Measurements from ENCODE around the gene LAP3. TPM values are rescaled to one million over a fixed set of nuclear protein-coding genes. Genes with fewer than 3 reads are reported as not detected.
A peak's percentile ranks its signal among the peaks of the same experiment; 100 is the strongest.

The LAP3 gene
- total and polyA plus RNA-seq, 12 donors = 22.7 to 176 (median 105) TPM

GRCh38 chr4:17580969-17581368 is 4.0 kb downstream of the LAP3 start:
- intact Hi-C loops (cut with DNase I) = no loop called here
- Histone ChIP-seq H3K27me3 (no peaks in the 10 kb centered on the region), H3K36me3 (replicated peaks in 1 of 2) (peaks cover 0 to 56% of the 10 kb centered on the region in 2 donors), H3K9me3 (replicated peaks in 1 of 3) (no peaks in the 10 kb centered on the region), H3K4me1 (replicated peaks in 1 of 2) (peaks cover 10 to 28% of the 10 kb centered on the region in 2 donors), H3K4me3 (no peak overlapping the region), H3K27ac (peak overlapping the region in 2 of 5 donors; percentile 57 to 72)
- WGBS, 4 donors = 72 to 88% (median 73%) methylated on average over 7 of the region's 7 CpGs
- TF ChIP-seq CTCF (IDR thresholded peaks at IDR 0.05) (no peak), POLR2A (IDR thresholded peaks at IDR 0.05) (no peak)
- no peak for DNase-seq

GRCh38 chr4:17583276-17583675 is 6.3 kb downstream of the LAP3 start:
- Histone ChIP-seq H3K27me3 (no peaks in the 10 kb centered on the region), H3K36me3 (replicated peaks in 1 of 2) (peaks cover 0 to 80% of the 10 kb centered on the region in 2 donors), H3K9me3 (replicated peaks in 1 of 3) (no peaks in the 10 kb centered on the region), H3K4me1 (replicated peaks in 1 of 2) (peaks cover 10 to 24% of the 10 kb centered on the region in 2 donors), H3K27ac (no peak overlapping the region), H3K4me3 (no peak overlapping the region)
- intact Hi-C loops (cut with DNase I) = no loop called here
- no peak for TF ChIP-seq POLR2A (IDR thresholded peaks at IDR 0.05)
- TF ChIP-seq CTCF (IDR thresholded peaks at IDR 0.05) = no peak
- no peak for DNase-seq
- WGBS, 4 donors = 88 to 91% (median 89%) methylated on average over 9 of the region's 9 CpGs

- TF ChIP-seq POLR2A (IDR thresholded peaks at IDR 0.05) (no peak), CTCF (IDR thresholded peaks at IDR 0.05) (no peak)
- peaks cover 8 to 18% of the 10 kb centered on the region in 2 donors for H3K4me1 ChIP-seq (replicated peaks in 1 of 2)
- DNase-seq = no peak
- 88 to 95% (median 94%) methylated on average over 4 of the region's 4 CpGs for WGBS, 4 donors
- H3K4me3 ChIP-seq = no peak overlapping the region
- intact Hi-C loops (cut with DNase I) = no loop called here
- H3K27me3 ChIP-seq = no peaks in the 10 kb centered on the region
- H3K9me3 ChIP-seq (replicated peaks in 1 of 3) = no peaks in the 10 kb centered on the region
- no peak overlapping the region for H3K27ac ChIP-seq
- H3K36me3 ChIP-seq (replicated peaks in 1 of 2) = peaks cover 0 to 86% of the 10 kb centered on the region in 2 donors
These were observed 6.9 kb downstream of the LAP3 start for GRCh38 chr4:17583941-17584340.

- no peaks in the 10 kb centered on the region for H3K27me3 ChIP-seq
- 89 to 94% (median 90%) methylated on average over 10 of the region's 10 CpGs for WGBS, 4 donors
- intact Hi-C loops (cut with DNase I) = no loop called here
- H3K27ac ChIP-seq = no peak overlapping the region
- no peaks in the 10 kb centered on the region for H3K9me3 ChIP-seq (replicated peaks in 1 of 3)
- H3K4me1 ChIP-seq (replicated peaks in 1 of 2) = peaks cover under 1 to 14% of the 10 kb centered on the region in 2 donors
- no peak for TF ChIP-seq CTCF (IDR thresholded peaks at IDR 0.05)
- TF ChIP-seq POLR2A (IDR thresholded peaks at IDR 0.05) = no peak
- H3K36me3 ChIP-seq (replicated peaks in 1 of 2) = peaks cover 0 to 93% of the 10 kb centered on the region in 2 donors
- no peak for DNase-seq
- no peak overlapping the region for H3K4me3 ChIP-seq
These were observed 7.7 kb downstream of the LAP3 start for GRCh38 chr4:17584521-17585213.

Data from adrenal gland (tissue), 12 donors.